T-helper 2 cell treated with Interferon-gamma antibody and Interleukin-4, amounts not matched to agents 100 ng/mL and 5 ng/mL, for 36 hours (primary cell): Measurements from ENCODE around the gene NFATC1. TPM values are rescaled to one million over a fixed set of nuclear protein-coding genes. Genes with fewer than 3 reads are reported as not detected.

Experiments used
- intact Hi-C: fragments of 100-400 bp; cut with micrococcal nuclease; formaldehyde crosslinking; loops from one replicate; pipeline ENCODE4 v1.15.1; 2023
- total RNA-seq: library from RNA; stranded (reverse); gene quantifications from 2 replicates; pipeline ENCODE4 v1.2.3, GENCODE V29; 2022

NFATC1 gene
- total RNA-seq, 1 donor from 2014 or later = 39.7 TPM

GRCh38 chr18:79420033-79420745, 24.5 kb downstream of the NFATC1 start:
- intact Hi-C loops = no loop called here

GRCh38 chr18:79421275-79421857, 25.6 kb downstream of the NFATC1 start:
- intact Hi-C loops = no loop called here

GRCh38 chr18:79422022-79422782, 26.5 kb downstream of the NFATC1 start:
- intact Hi-C loops = no loop called here

GRCh38 chr18:79422783-79423165, 27.0 kb downstream of the NFATC1 start:
- intact Hi-C loops = no loop called here

- intact Hi-C loops = no loop called here
Observed at GRCh38 chr18:79423211-79424007, 27.7 kb downstream of the NFATC1 start.

GRCh38 chr18:79424008-79424565, 28.4 kb downstream of the NFATC1 start:
- intact Hi-C loops = no loop called here

GRCh38 chr18:79424880-79425568, 29.3 kb downstream of the NFATC1 start:
- intact Hi-C loops = no loop called here

GRCh38 chr18:79425569-79425886, 29.8 kb downstream of the NFATC1 start:
- intact Hi-C loops = no loop called here

GRCh38 chr18:79426376-79427300, 30.9 kb downstream of the NFATC1 start:
- intact Hi-C loops = no loop called here

GRCh38 chr18:79427368-79428225, 31.9 kb downstream of the NFATC1 start:
- intact Hi-C loops = no loop called here

GRCh38 chr18:79428287-79428686, 32.6 kb downstream of the NFATC1 start:
- intact Hi-C loops = no loop called here

GRCh38 chr18:79429381-79429780, 33.7 kb downstream of the NFATC1 start:
- intact Hi-C loops = no loop called here

- intact Hi-C loops = no loop called here
Observed at GRCh38 chr18:79429785-79430281, 34.1 kb downstream of the NFATC1 start.

GRCh38 chr18:79432376-79433120, 36.8 kb downstream of the NFATC1 start:
- intact Hi-C loops = no loop called here

- intact Hi-C loops = no loop called here
Observed at GRCh38 chr18:79433431-79433830, 37.7 kb downstream of the NFATC1 start.

- intact Hi-C loops = no loop called here
Observed at GRCh38 chr18:79434607-79435401, 39.1 kb downstream of the NFATC1 start.
